Endothelial cell of umbilical vein (primary cell): ENCODE data around the gene DRD4. TPM values are rescaled to one million over a fixed set of nuclear protein-coding genes. Genes with fewer than 3 reads are reported as not detected.
A peak's percentile ranks its signal among the peaks of the same experiment; 100 is the strongest.

ENCODE experiments used
- BruUV-seq: library from RNA; stranded (reverse); fragments of 400-500 nt; replicated peaks from 2 replicates; lab custom pipeline; 2021; lab: Mats Ljungman, UMichigan
- CTCF ChIA-PET: fragments of 300-600, 350-600 bp; sonication (Branson Sonifier 250); formaldehyde crosslinking; loops from one replicate; lab custom pipeline; 2021; ENCODE audit warnings: antibody characterized with exemption, inconsistent platforms; lab: Charles Lee
- POLR2A ChIA-PET: fragments of 300-600, 350-600 bp; sonication (Branson Sonifier 250); formaldehyde crosslinking; loops from one replicate; lab custom pipeline; 2021; ENCODE audit warnings: antibody characterized with exemption, inconsistent platforms; lab: Charles Lee
- DNase-seq: peaks from one replicate; pipeline ENCODE4 v3.0.0-alpha.2; 2011; ENCODE audit warnings: low read depth, low spot score
- FAIRE-seq: peaks from 2 replicates; lab custom pipeline; 2011; peaks lifted over from hg19 to GRCh38; lab: Jason Lieb, UNC
- H2AFZ ChIP-seq: 2 replicates; pipeline ENCODE4 v1.6.0; 2012; ENCODE audit warnings: low read depth, low read length, control low read depth, inconsistent platforms
- H3K27ac ChIP-seq: 2 replicates; pipeline ENCODE4 v1.5.1; 2011; ENCODE audit warnings: low read depth, mild to moderate bottlenecking, control low read depth, low read length, moderate library complexity; ENCODE audit not compliant: insufficient read depth
- H3K27me3 ChIP-seq, 2 experiments: 2 replicates each; pipeline versions ENCODE4 v1.6.0 to v1.6.1; 2011; ENCODE audit warnings: low read length in 2 of 2, mixed read lengths in 1 of 2; ENCODE audit not compliant: control insufficient read depth in 2 of 2, insufficient read depth in 2 of 2
- H3K36me3 ChIP-seq, 2 experiments: 2 replicates in 1 of 2; 3 replicates in 1 of 2; pipeline ENCODE4 v1.5.1; 2011; ENCODE audit warnings: low read length in 2 of 2, mild to moderate bottlenecking in 1 of 2, moderate library complexity in 1 of 2; ENCODE audit not compliant: control insufficient read depth in 2 of 2, insufficient read depth in 2 of 2; ENCODE audit errors: extremely low read depth in 1 of 2
- H3K4me1 ChIP-seq: 3 replicates; pipeline ENCODE4 v1.5.1; 2011; ENCODE audit warnings: mild to moderate bottlenecking, low read length; ENCODE audit not compliant: control insufficient read depth, insufficient read depth; ENCODE audit errors: extremely low read depth
- H3K4me2 ChIP-seq: 2 replicates; pipeline ENCODE4 v1.6.1; 2011; ENCODE audit warnings: low read length, control low read depth, mixed read lengths; ENCODE audit not compliant: insufficient read depth
- H3K4me3 ChIP-seq, 3 experiments: fragments of 200-600 bp in 1 of 3; sonication (generic), shearing (Covaris generic) in 1 of 3; replicated peaks in 1 of 3; 2 replicates each; pipeline ENCODE4 v1.5.1; 2011 to 2016; ENCODE audit warnings: control low read depth in 3 of 3, low read length in 3 of 3, mild to moderate bottlenecking in 2 of 3, inconsistent platforms in 1 of 3, low read depth in 1 of 3, moderate library complexity in 1 of 3; ENCODE audit not compliant: insufficient read depth in 1 of 3
- H3K79me2 ChIP-seq: 2 replicates; pipeline ENCODE4 v1.6.0; 2012; ENCODE audit warnings: low read length, inconsistent platforms; ENCODE audit not compliant: control insufficient read depth, insufficient read depth
- H3K9ac ChIP-seq: replicated peaks from 2 replicates; pipeline ENCODE3; 2011; ENCODE audit warnings: low read length, control low read depth; ENCODE audit not compliant: insufficient read depth; ENCODE audit errors: extremely low read depth
- H3K9me1 ChIP-seq: replicated peaks from 3 replicates; pipeline ENCODE4 v1.6.0; 2011; ENCODE audit warnings: mild to moderate bottlenecking, low read length; ENCODE audit not compliant: control insufficient read depth, insufficient read depth; ENCODE audit errors: extremely low read depth
- H3K9me3 ChIP-seq: replicated peaks from 2 replicates; pipeline ENCODE4 v1.5.1; 2012; ENCODE audit warnings: low read length, inconsistent platforms; ENCODE audit not compliant: control insufficient read depth, insufficient read depth
- H4K20me1 ChIP-seq: replicated peaks from 2 replicates; pipeline ENCODE3; 2011; ENCODE audit warnings: mild to moderate bottlenecking, low read length; ENCODE audit not compliant: control insufficient read depth, insufficient read depth; ENCODE audit errors: extremely low read depth
- EZH2 ChIP-seq: IDR thresholded peaks from 2 replicates; pipeline ENCODE4 v1.6.1; 2012; ENCODE audit warnings: borderline replicate concordance, low read depth, mild to moderate bottlenecking, moderate library complexity, low read length, inconsistent platforms; ENCODE audit not compliant: severe bottlenecking
- FOS ChIP-seq: IDR thresholded peaks from 2 replicates; pipeline ENCODE4 v1.6.1; 2011; ENCODE audit warnings: mild to moderate bottlenecking, low read length, moderate library complexity, borderline replicate concordance; ENCODE audit not compliant: insufficient read depth
- GATA2 ChIP-seq: IDR thresholded peaks from 2 replicates; pipeline ENCODE4 v1.7.0; 2011; ENCODE audit warnings: low read depth, mild to moderate bottlenecking, moderate library complexity, mixed read lengths, low read length; ENCODE audit not compliant: insufficient read length, insufficient read depth
- JUN ChIP-seq: IDR thresholded peaks from 2 replicates; pipeline ENCODE4 v1.6.1; 2011; ENCODE audit warnings: borderline replicate concordance, low read depth; ENCODE audit not compliant: insufficient read length, insufficient read depth
- MAX ChIP-seq: IDR thresholded peaks from 2 replicates; pipeline ENCODE4 v1.6.1; 2011; ENCODE audit not compliant: insufficient read depth, insufficient read length
- MYC ChIP-seq: IDR thresholded peaks from one replicate; pipeline ENCODE4 v1.6.1; 2011; ENCODE audit warnings: mild to moderate bottlenecking, low read depth, low read length
- POLR2A ChIP-seq: IDR thresholded peaks from 2 replicates; pipeline ENCODE4 v1.6.1; 2012; ENCODE audit warnings: low read depth, mild to moderate bottlenecking, control low read depth, low read length
- POLR2AphosphoS5 ChIP-seq: IDR thresholded peaks from 2 replicates; pipeline ENCODE4 v1.6.1; 2012; ENCODE audit warnings: low read depth, mild to moderate bottlenecking, control low read depth, low read length, moderate library complexity; ENCODE audit not compliant: insufficient read depth
- dilution Hi-C: fragments of 300-500 bp; cut with MboI; formaldehyde crosslinking; loops from one replicate; pipeline ENCODE4 v1.15.0; 2019; ENCODE audit warnings: low sequenced_read_pairs; ENCODE audit not compliant: extremely low pct_ligation_motif_present
- intact Hi-C: fragments of 100-400 bp; cut with micrococcal nuclease; formaldehyde crosslinking; loops from one replicate; pipeline ENCODE4 v1.10.0; 2022
- polyA plus RNA-seq, 4 experiments: library from polyadenylated mRNA; depleted of rRNA in 3 of 4; stranded (reverse) in 3 of 4; unstranded in 1 of 4; fragments of >200 nt; gene quantifications; 2 replicates each; pipeline versions ENCODE4 v1.2.1 to v1.2.3, GENCODE V29; 2011 to 2012; ENCODE audit warnings: missing spikeins in 1 of 4
- total RNA-seq: library from RNA; stranded (reverse); gene quantifications from 2 replicates; pipeline ENCODE4 v1.2.3, GENCODE V29; 2021
- TF ChIP-seq, protein P1 (sequence below), 2 donors: IDR thresholded peaks; 1 replicate in 1 of 2; 2 replicates in 1 of 2; pipeline ENCODE4 v1.5.1; 2011; ENCODE audit warnings: low read length in 2 of 2, mild to moderate bottlenecking in 2 of 2, moderate library complexity in 2 of 2, control low read depth in 1 of 2, inconsistent platforms in 1 of 2, low read depth in 1 of 2; ENCODE audit not compliant: insufficient read depth in 1 of 2; ENCODE audit errors: extremely low read depth in 1 of 2

The DRD4 gene
- total and polyA plus RNA-seq, 2 donors (not counting 3 experiments of a cell fraction or from before 2014, with no cell fraction given), result 0.24 TPM; not detected in 1

DNA sequence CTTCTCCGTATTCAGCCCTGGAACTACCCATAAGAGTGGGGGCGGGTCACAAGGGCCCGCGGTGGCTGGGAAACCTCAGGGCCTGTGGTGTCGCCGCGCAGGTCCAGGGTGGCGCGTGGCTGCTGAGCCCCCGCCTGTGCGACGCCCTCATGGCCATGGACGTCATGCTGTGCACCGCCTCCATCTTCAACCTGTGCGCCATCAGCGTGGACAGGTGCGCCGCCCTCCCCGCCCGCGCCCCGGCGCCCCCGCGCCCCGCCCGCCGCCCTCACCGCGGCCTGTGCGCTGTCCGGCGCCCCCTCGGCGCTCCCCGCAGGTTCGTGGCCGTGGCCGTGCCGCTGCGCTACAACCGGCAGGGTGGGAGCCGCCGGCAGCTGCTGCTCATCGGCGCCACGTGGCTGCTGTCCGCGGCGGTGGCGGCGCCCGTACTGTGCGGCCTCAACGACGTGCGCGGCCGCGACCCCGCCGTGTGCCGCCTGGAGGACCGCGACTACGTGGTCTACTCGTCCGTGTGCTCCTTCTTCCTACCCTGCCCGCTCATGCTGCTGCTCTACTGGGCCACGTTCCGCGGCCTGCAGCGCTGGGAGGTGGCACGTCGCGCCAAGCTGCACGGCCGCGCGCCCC, 2.4 kb downstream of the DRD4 start:
- H3K4me3 ChIP-seq, result no peak overlapping the region
- no peaks in the 10 kb centered on the region for H3K79me2 ChIP-seq
- DNase-seq, result no peak
- no peak overlapping the region for H3K27ac ChIP-seq
- TF ChIP-seq EZH2 (peak; percentile 98), MAX (no peak)
- H3K9ac ChIP-seq, result no peak overlapping the region
- H3K4me1 ChIP-seq, result peaks cover 4% of the 10 kb centered on the region
- H3K9me1 ChIP-seq, result no peaks in the 10 kb centered on the region
- ChIA-PET POLR2A (no interaction called here), CTCF (interaction anchor here (0.6 kb wide), 1 partner anchor 46 kb away, joined by 3 read pairs; no protein-coding TSS in a partner anchor)
- intact Hi-C loops (no loop called here), dilution Hi-C loops (no loop called here)
- no peak overlapping the region for H3K4me2 ChIP-seq
- H3K27me3 ChIP-seq, result peaks cover 27 to 45% of the 10 kb centered on the region in 2 experiments
- peaks cover 0 to 10% of the 10 kb centered on the region in 2 experiments for H3K36me3 ChIP-seq
- no TSS peak for BruUV-seq
- H2AFZ ChIP-seq, result no peak overlapping the region
- FAIRE-seq, result no peak
- no peaks in the 10 kb centered on the region for H4K20me1 ChIP-seq
- H3K9me3 ChIP-seq, result no peaks in the 10 kb centered on the region

DNA sequence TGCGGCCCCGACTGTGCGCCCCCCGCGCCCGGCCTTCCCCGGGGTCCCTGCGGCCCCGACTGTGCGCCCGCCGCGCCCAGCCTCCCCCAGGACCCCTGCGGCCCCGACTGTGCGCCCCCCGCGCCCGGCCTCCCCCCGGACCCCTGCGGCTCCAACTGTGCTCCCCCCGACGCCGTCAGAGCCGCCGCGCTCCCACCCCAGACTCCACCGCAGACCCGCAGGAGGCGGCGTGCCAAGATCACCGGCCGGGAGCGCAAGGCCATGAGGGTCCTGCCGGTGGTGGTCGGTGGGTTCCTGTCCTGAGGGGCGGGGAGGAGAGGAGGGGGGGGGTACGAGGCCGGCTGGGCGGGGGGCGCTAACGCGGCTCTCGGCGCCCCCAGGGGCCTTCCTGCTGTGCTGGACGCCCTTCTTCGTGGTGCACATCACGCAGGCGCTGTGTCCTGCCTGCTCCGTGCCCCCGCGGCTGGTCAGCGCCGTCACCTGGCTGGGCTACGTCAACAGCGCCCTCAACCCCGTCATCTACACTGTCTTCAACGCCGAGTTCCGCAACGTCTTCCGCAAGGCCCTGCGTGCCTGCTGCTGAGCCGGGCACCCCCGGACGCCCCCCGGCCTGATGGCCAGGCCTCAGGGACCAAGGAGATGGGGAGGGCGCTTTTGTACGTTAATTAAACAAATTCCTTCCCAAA, 3.1 kb downstream of the DRD4 start:
- no peaks in the 10 kb centered on the region for H3K9me3 ChIP-seq
- H4K20me1 ChIP-seq, result no peaks in the 10 kb centered on the region
- H2AFZ ChIP-seq, result no peak overlapping the region
- H3K9ac ChIP-seq, result no peak overlapping the region
- FAIRE-seq, result no peak
- H3K79me2 ChIP-seq, result no peaks in the 10 kb centered on the region
- ChIA-PET POLR2A (no interaction called here), CTCF (interaction anchor here (0.6 to 1.1 kb wide), 2 partner anchors 45 to 56 kb away, joined by 3 read pairs; partner anchors contain the start of gene TMEM80)
- no peak overlapping the region for H3K4me3 ChIP-seq
- H3K27ac ChIP-seq, result no peak overlapping the region
- no peak overlapping the region for H3K4me2 ChIP-seq
- intact Hi-C loops (no loop called here), dilution Hi-C loops (no loop called here)
- no peak for TF ChIP-seq POLR2A
- no peak for TF ChIP-seq MYC
- TF ChIP-seq JUN, result no peak
- no peak for TF ChIP-seq FOS
- TF ChIP-seq MAX, result no peak
- TF ChIP-seq, protein P1, sequence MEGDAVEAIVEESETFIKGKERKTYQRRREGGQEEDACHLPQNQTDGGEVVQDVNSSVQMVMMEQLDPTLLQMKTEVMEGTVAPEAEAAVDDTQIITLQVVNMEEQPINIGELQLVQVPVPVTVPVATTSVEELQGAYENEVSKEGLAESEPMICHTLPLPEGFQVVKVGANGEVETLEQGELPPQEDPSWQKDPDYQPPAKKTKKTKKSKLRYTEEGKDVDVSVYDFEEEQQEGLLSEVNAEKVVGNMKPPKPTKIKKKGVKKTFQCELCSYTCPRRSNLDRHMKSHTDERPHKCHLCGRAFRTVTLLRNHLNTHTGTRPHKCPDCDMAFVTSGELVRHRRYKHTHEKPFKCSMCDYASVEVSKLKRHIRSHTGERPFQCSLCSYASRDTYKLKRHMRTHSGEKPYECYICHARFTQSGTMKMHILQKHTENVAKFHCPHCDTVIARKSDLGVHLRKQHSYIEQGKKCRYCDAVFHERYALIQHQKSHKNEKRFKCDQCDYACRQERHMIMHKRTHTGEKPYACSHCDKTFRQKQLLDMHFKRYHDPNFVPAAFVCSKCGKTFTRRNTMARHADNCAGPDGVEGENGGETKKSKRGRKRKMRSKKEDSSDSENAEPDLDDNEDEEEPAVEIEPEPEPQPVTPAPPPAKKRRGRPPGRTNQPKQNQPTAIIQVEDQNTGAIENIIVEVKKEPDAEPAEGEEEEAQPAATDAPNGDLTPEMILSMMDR (IDR thresholded peaks at IDR 0.05; ENCODE audit: extremely low read depth in 1 of 2, insufficient read depth in 1 of 2, low read depth in 1 of 2, low read length in 2 of 2), result no peak
- TF ChIP-seq EZH2, result no peak
- TF ChIP-seq GATA2, result no peak
- no peak for TF ChIP-seq POLR2AphosphoS5
- BruUV-seq, result no TSS peak
- DNase-seq, result no peak
- peaks cover 0 to 12% of the 10 kb centered on the region in 2 experiments for H3K36me3 ChIP-seq
- H3K9me1 ChIP-seq, result no peaks in the 10 kb centered on the region
- peaks cover 4% of the 10 kb centered on the region for H3K4me1 ChIP-seq
- H3K27me3 ChIP-seq, result peaks cover 27 to 45% of the 10 kb centered on the region in 2 experiments
